ENCODE results near the gene LRPAP1. TPM values are rescaled to one million over a fixed set of nuclear protein-coding genes. Genes with fewer than 3 reads are reported as not detected.

Gene LRPAP1
- total RNA-seq, 1 experiment from 2014 or later = 126 TPM

GRCh38 chr4:3468154-3468553 is 64.1 kb downstream of the LRPAP1 start:
- BruUV-seq (replicated peaks) = no TSS peak
- Histone ChIP-seq H3K9me3 (ENCODE audit: insufficient read depth, low read depth) (0 out of 2 replicates have a peak, but pooled peaks cover 6% of the 10 kb centered on the region), H2AFZ (no peak overlapping the region), H3K4me1 (replicated peaks; ENCODE audit: insufficient read depth) (no peaks in the 10 kb centered on the region), H3K27me3 (ENCODE audit: insufficient read depth, low read depth) (no peaks in the 10 kb centered on the region; the same call in 1 of the 2 replicates), H3K27ac (no peak overlapping the region), H3F3A (ENCODE audit: insufficient read depth, low read depth) (peaks cover 12% of the 10 kb centered on the region; the same call in 1 of the 2 replicates), H3K36me3 (ENCODE audit: low read depth) (no peaks in the 10 kb centered on the region), H3K4me2 (no peak overlapping the region), H3K4me3 (no peak overlapping the region), H3K9me2 (ENCODE audit: insufficient read depth) (no peaks in the 10 kb centered on the region), H3K79me2 (ENCODE audit: low read depth) (no peaks in the 10 kb centered on the region), H4K20me1 (ENCODE audit: insufficient read depth) (no peaks in the 10 kb centered on the region)
- CTCF ChIA-PET = no interaction called here
- POLR2A ChIA-PET (ENCODE audit: unreplicated experiment) = no interaction called here
- no peak for DNase-seq
- TF ChIP-seq, protein P1, sequence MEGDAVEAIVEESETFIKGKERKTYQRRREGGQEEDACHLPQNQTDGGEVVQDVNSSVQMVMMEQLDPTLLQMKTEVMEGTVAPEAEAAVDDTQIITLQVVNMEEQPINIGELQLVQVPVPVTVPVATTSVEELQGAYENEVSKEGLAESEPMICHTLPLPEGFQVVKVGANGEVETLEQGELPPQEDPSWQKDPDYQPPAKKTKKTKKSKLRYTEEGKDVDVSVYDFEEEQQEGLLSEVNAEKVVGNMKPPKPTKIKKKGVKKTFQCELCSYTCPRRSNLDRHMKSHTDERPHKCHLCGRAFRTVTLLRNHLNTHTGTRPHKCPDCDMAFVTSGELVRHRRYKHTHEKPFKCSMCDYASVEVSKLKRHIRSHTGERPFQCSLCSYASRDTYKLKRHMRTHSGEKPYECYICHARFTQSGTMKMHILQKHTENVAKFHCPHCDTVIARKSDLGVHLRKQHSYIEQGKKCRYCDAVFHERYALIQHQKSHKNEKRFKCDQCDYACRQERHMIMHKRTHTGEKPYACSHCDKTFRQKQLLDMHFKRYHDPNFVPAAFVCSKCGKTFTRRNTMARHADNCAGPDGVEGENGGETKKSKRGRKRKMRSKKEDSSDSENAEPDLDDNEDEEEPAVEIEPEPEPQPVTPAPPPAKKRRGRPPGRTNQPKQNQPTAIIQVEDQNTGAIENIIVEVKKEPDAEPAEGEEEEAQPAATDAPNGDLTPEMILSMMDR (conservative IDR thresholded peaks at IDR 0.05) = no peak
- no peak for TF ChIP-seq EZH2 (IDR thresholded peaks at IDR 0.05; ENCODE audit: low read depth)
- intact Hi-C loops (cut with micrococcal nuclease; ENCODE audit: unreplicated experiment) = no loop called here

GRCh38 chr4:3467601-3468031 is 64.6 kb downstream of the LRPAP1 start:
- peaks cover 12% of the 10 kb centered on the region; the same call in 1 of the 2 replicates for H3F3A ChIP-seq (ENCODE audit: insufficient read depth, low read depth)
- 0 out of 2 replicates have a peak, but pooled peaks cover 6% of the 10 kb centered on the region for H3K9me3 ChIP-seq (ENCODE audit: insufficient read depth, low read depth)
- H3K27me3 ChIP-seq (ENCODE audit: insufficient read depth, low read depth) = no peaks in the 10 kb centered on the region; the same call in 1 of the 2 replicates
- H3K79me2 ChIP-seq (ENCODE audit: low read depth) = no peaks in the 10 kb centered on the region
- no peak overlapping the region for H3K27ac ChIP-seq
- H3K4me1 ChIP-seq (replicated peaks; ENCODE audit: insufficient read depth) = 0 out of 2 replicates have a peak, but pooled peaks cover under 1% of the 10 kb centered on the region
- no peak overlapping the region for H2AFZ ChIP-seq
- no TSS peak for BruUV-seq (replicated peaks)
- H3K4me2 ChIP-seq = no peak overlapping the region
- POLR2A ChIA-PET (ENCODE audit: unreplicated experiment) = no interaction called here
- H3K36me3 ChIP-seq (ENCODE audit: low read depth) = no peaks in the 10 kb centered on the region
- no peak for TF ChIP-seq EZH2 (IDR thresholded peaks at IDR 0.05; ENCODE audit: low read depth)
- TF ChIP-seq, protein P1 (conservative IDR thresholded peaks at IDR 0.05) = no peak
- no peak overlapping the region for H3K4me3 ChIP-seq
- CTCF ChIA-PET = no interaction called here
- no peaks in the 10 kb centered on the region for H4K20me1 ChIP-seq (ENCODE audit: insufficient read depth)
- intact Hi-C loops (cut with micrococcal nuclease; ENCODE audit: unreplicated experiment) = no loop called here
- no peak for DNase-seq
- H3K9me2 ChIP-seq (ENCODE audit: insufficient read depth) = no peaks in the 10 kb centered on the region

DNA sequence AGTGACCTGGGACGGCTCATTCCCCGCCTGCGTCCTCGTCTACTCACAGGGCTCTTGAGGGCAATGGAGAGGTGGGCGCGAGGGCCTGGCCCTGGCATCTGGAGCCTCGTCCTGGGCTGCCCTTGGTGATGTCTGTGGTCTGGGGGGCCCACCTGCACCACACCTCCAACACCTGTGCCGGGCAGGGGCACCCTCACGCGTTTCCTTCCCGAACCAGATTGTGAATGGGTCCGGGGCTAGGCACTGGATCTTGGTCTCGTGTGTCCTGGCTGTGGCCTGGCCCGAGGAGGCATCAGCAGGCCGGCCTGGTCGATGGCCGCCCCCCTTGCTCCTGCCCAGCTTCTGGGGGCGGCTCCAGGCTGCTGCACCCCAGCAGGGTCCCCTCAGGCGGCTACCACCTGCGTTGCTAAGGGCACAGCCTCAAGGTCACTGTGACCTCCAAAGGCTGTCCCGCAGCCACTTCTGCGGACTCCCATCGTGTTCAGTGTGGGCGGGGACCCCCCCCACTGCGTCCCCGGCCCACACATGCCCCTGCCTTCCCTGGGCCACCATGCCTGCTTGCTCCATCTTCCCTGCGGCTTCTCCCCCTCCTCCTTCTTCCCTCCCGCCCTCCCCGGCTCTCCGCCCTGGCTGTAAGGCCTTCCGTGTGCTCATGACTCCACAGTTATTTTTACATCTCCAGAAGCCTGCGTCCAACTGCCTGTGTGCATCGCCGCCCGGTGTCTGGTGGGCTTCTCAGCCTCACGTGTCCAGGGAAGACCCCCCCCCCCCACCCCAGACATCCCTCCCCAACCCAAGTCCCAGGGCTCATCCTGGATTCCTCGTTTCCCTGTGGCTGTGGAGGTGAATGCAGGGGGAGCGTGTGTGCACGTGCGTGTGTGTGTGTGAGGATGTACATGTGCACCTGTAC is 65.3 kb downstream of the LRPAP1 start:
- Histone ChIP-seq H3K4me3 (no peak overlapping the region), H3F3A (ENCODE audit: insufficient read depth, low read depth) (peaks cover 12% of the 10 kb centered on the region; the same call in 1 of the 2 replicates), H3K79me2 (ENCODE audit: low read depth) (no peaks in the 10 kb centered on the region), H2AFZ (no peak overlapping the region), H3K9me3 (ENCODE audit: insufficient read depth, low read depth) (0 out of 2 replicates have a peak, but pooled peaks cover 6% of the 10 kb centered on the region), H3K4me1 (replicated peaks; ENCODE audit: insufficient read depth) (0 out of 2 replicates have a peak, but pooled peaks cover 8% of the 10 kb centered on the region), H4K20me1 (ENCODE audit: insufficient read depth) (no peaks in the 10 kb centered on the region), H3K27ac (no peak overlapping the region), H3K4me2 (no peak overlapping the region), H3K9me2 (ENCODE audit: insufficient read depth) (no peaks in the 10 kb centered on the region), H3K27me3 (ENCODE audit: insufficient read depth, low read depth) (no peaks in the 10 kb centered on the region; the same call in 1 of the 2 replicates), H3K36me3 (ENCODE audit: low read depth) (no peaks in the 10 kb centered on the region)
- TF ChIP-seq, protein P1 (conservative IDR thresholded peaks at IDR 0.05) = no peak
- TF ChIP-seq EZH2 (IDR thresholded peaks at IDR 0.05; ENCODE audit: low read depth) = no peak
- no peak for DNase-seq
- no TSS peak for BruUV-seq (replicated peaks)
- POLR2A ChIA-PET (ENCODE audit: unreplicated experiment) = no interaction called here
- intact Hi-C loops (cut with micrococcal nuclease; ENCODE audit: unreplicated experiment) = no loop called here
- CTCF ChIA-PET = no interaction called here

Measured in PC-9 (cell line).